ENCODE data around the gene HOXD3. TPM values are rescaled to one million over a fixed set of nuclear protein-coding genes. Genes with fewer than 3 reads are reported as not detected.

The HOXD3 gene
- total and polyA plus RNA-seq, 2 experiments from 2014 or later = not detected

DNA sequence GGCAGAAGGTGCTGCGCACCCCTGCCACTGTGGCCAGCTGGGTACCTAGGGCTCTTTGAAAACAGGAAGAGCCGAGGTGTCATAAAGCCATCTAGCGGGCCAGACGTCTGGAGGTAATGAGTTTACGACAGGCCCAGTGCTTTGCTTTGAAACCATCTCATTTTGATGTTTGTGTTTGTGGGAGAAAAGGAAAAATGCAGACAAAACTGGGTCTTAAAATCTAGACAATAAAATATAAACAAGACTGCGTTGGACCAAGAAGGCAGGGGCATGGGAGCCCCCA is 31.4 kb upstream of the HOXD3 start:
- Mint-ChIP-seq H3K4me3 (no peak overlapping the region), H3K4me1 (peaks cover 25% of the 10 kb centered on the region), H3K27me3 (ENCODE audit: insufficient read depth, low read depth, poor library complexity) (peaks cover 95% of the 10 kb centered on the region)

GRCh38 chr2:176126929-176127773 is 30.0 kb upstream of the HOXD3 start:
- ATAC-seq = no peak

More for the DNA sequence above, 31.4 kb upstream of the HOXD3 start:
- TF ChIP-seq EZH2 (IDR thresholded peaks at IDR 0.05; ENCODE audit: low read depth, unreplicated experiment) = peak; percentile 37
- TF ChIP-seq POLR2AphosphoS5 (IDR thresholded peaks at IDR 0.05; ENCODE audit: low read depth) = no peak
- Histone ChIP-seq H3K36me3 (ENCODE audit: insufficient read depth) (no peaks in the 10 kb centered on the region), H3K4me3 (no peak overlapping the region), H3K79me2 (replicated peaks; ENCODE audit: insufficient read depth) (no peaks in the 10 kb centered on the region), H3K9me2 (ENCODE audit: insufficient read depth) (no peaks in the 10 kb centered on the region), H3K4me2 (no peak overlapping the region), H3K27me3 (ENCODE audit: insufficient read depth) (peaks cover 100% of the 10 kb centered on the region), H2AFZ (no peak overlapping the region), H4K20me1 (replicated peaks; ENCODE audit: insufficient read depth) (peaks cover 22% of the 10 kb centered on the region), H3K4me1 (ENCODE audit: insufficient read depth) (peaks cover 14% of the 10 kb centered on the region), H3F3A (replicated peaks; ENCODE audit: low read depth) (peaks cover 46% of the 10 kb centered on the region; the same call in 1 of the 2 replicates), H3K27ac (ENCODE audit: low read depth) (no peak overlapping the region)
- no peaks in the 10 kb centered on the region for H3K36me3 Mint-ChIP-seq (ENCODE audit: low read depth)
- ATAC-seq (no peak), DNase-seq (ENCODE audit: low spot score) (peak; percentile 53)
- no peak overlapping the region for H3K27ac Mint-ChIP-seq
- H3K9me3 Mint-ChIP-seq = peaks cover 10% of the 10 kb centered on the region; the same call in 2 of the 3 replicates

More at GRCh38 chr2:176126929-176127773, 30.0 kb upstream of the HOXD3 start:
- no peak overlapping the region for H3K4me2 ChIP-seq
- peaks cover 27% of the 10 kb centered on the region for H3K4me1 Mint-ChIP-seq
- H3K9me3 Mint-ChIP-seq = peaks cover 15% of the 10 kb centered on the region; the same call in 2 of the 3 replicates
- TF ChIP-seq EZH2 (IDR thresholded peaks at IDR 0.05; ENCODE audit: low read depth, unreplicated experiment) (peak; percentile 45), EZH2phosphoT487 (IDR thresholded peaks at IDR 0.05; ENCODE audit: unreplicated experiment) (peak; percentile 51), POLR2AphosphoS5 (IDR thresholded peaks at IDR 0.05; ENCODE audit: low read depth) (no peak), ZNF462 (CRISPR knock-in tag; IDR thresholded peaks at IDR 0.05) (no peak), STAT1 (IDR thresholded peaks at IDR 0.05; ENCODE audit: unreplicated experiment) (no peak)
- TF ChIP-seq, protein P1, sequence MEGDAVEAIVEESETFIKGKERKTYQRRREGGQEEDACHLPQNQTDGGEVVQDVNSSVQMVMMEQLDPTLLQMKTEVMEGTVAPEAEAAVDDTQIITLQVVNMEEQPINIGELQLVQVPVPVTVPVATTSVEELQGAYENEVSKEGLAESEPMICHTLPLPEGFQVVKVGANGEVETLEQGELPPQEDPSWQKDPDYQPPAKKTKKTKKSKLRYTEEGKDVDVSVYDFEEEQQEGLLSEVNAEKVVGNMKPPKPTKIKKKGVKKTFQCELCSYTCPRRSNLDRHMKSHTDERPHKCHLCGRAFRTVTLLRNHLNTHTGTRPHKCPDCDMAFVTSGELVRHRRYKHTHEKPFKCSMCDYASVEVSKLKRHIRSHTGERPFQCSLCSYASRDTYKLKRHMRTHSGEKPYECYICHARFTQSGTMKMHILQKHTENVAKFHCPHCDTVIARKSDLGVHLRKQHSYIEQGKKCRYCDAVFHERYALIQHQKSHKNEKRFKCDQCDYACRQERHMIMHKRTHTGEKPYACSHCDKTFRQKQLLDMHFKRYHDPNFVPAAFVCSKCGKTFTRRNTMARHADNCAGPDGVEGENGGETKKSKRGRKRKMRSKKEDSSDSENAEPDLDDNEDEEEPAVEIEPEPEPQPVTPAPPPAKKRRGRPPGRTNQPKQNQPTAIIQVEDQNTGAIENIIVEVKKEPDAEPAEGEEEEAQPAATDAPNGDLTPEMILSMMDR (conservative IDR thresholded peaks at IDR 0.05; ENCODE audit: low read depth in 2 of 2) = peak; percentile 79 to 96
- H3K27ac Mint-ChIP-seq = no peak overlapping the region
- no peaks in the 10 kb centered on the region for H3K79me2 ChIP-seq (replicated peaks; ENCODE audit: insufficient read depth)
- H2AFZ ChIP-seq = no peak overlapping the region
- peaks cover 35% of the 10 kb centered on the region for H4K20me1 ChIP-seq (replicated peaks; ENCODE audit: insufficient read depth)
- H3K4me3 ChIP-seq = no peak overlapping the region
- no peaks in the 10 kb centered on the region for H3K36me3 ChIP-seq (ENCODE audit: insufficient read depth)
- H3K27me3 ChIP-seq (ENCODE audit: insufficient read depth) = peaks cover 100% of the 10 kb centered on the region
- peaks cover 49% of the 10 kb centered on the region; the same call in 1 of the 2 replicates for H3F3A ChIP-seq (replicated peaks; ENCODE audit: low read depth)
- peaks cover 8% of the 10 kb centered on the region for H3K4me1 ChIP-seq (ENCODE audit: insufficient read depth)
- H3K27ac ChIP-seq (ENCODE audit: low read depth) = no peak overlapping the region
- peaks cover 95% of the 10 kb centered on the region for H3K27me3 Mint-ChIP-seq (ENCODE audit: insufficient read depth, low read depth, poor library complexity)
- no peaks in the 10 kb centered on the region for H3K36me3 Mint-ChIP-seq (ENCODE audit: low read depth)
- H3K9me2 ChIP-seq (ENCODE audit: insufficient read depth) = no peaks in the 10 kb centered on the region
- no peak overlapping the region; the same call in 2 of the 3 replicates for H3K4me3 Mint-ChIP-seq
- peak; percentile 78 for DNase-seq (ENCODE audit: low spot score)
